ENCODE results near the gene MYH16. TPM values are rescaled to one million over a fixed set of nuclear protein-coding genes. Genes with fewer than 3 reads are reported as not detected.

The MYH16 gene
- total and polyA plus RNA-seq, 9 of the 15 experiments (the other 6 are each of a cell fraction or from before 2014, with no cell fraction given), result 0.09 TPM; not detected in 8

GRCh38 chr7:99340659-99341058, 68.0 kb downstream of the MYH16 start:
- intact Hi-C loops (cut with micrococcal nuclease), result no loop called here
- H3K36me3 ChIP-seq (ENCODE audit: control insufficient read depth, insufficient read depth, low read length), result peaks cover 88% of the 10 kb centered on the region
- no peak for TF ChIP-seq MBD2 (IDR thresholded peaks at IDR 0.05; ENCODE audit: borderline replicate concordance, low read depth)
- no peak for TF ChIP-seq HLTF (IDR thresholded peaks at IDR 0.05)
- no peak for TF ChIP-seq MEIS2 (IDR thresholded peaks at IDR 0.05; ENCODE audit: partially characterized antibody)
- H3K27ac ChIP-seq (ENCODE audit: extremely low read depth, low read depth, low read length), result no peak overlapping the region
- H3K79me2 ChIP-seq (ENCODE audit: control insufficient read depth, insufficient read depth, low read length), result no peaks in the 10 kb centered on the region
- 91% methylated on average over 3 of the region's 3 CpGs for WGBS (ENCODE audit: insufficient coverage, low coverage, missing lambda C conversion rate)
- no peak overlapping the region for H3K4me3 ChIP-seq
- H3K4me2 ChIP-seq (ENCODE audit: insufficient read depth, low read length), result no peak overlapping the region
- in situ Hi-C loops (cut with MboI), result no loop called here
- H4K20me1 ChIP-seq (replicated peaks; ENCODE audit: control insufficient read depth, insufficient read depth, low read length), result no peaks in the 10 kb centered on the region
- ChIA-PET CTCF (ENCODE audit: low intra/inter-chr PET ratio) (no interaction called here), POLR2A (interaction anchor here (0.7 to 1.4 kb wide), 2 partner anchors 9 to 20 kb away, joined by 3 read pairs; no protein-coding TSS in a partner anchor)
- H3K9ac ChIP-seq (ENCODE audit: insufficient read depth in 1 of 2, low read depth in 2 of 2, low read length in 2 of 2), result no peak overlapping the region
- H3K27me3 ChIP-seq (ENCODE audit: control insufficient read depth in 2 of 2, insufficient read depth in 2 of 2, low read length in 2 of 2), result no peaks in the 10 kb centered on the region
- DNase-seq (ENCODE audit: extremely low read depth in 1 of 4, low spot score in 3 of 4), result no peak
- no peaks in the 10 kb centered on the region for H3K9me3 ChIP-seq (replicated peaks; ENCODE audit: control insufficient read depth, insufficient read depth, low read depth, low read length)
- H3K9me1 ChIP-seq (ENCODE audit: control insufficient read depth, insufficient read depth, low read length), result no peaks in the 10 kb centered on the region
- no peak for FAIRE-seq
- no peak for ATAC-seq
- no peaks in the 10 kb centered on the region for H3K4me1 ChIP-seq (replicated peaks in 1 of 2; ENCODE audit: control insufficient read depth in 2 of 2, insufficient read depth in 2 of 2, low read length in 2 of 2)
- no TSS peak for BruUV-seq (replicated peaks)
- H2AFZ ChIP-seq (ENCODE audit: low read depth, low read length), result no peak overlapping the region

- no TSS peak for BruUV-seq (replicated peaks)
- CTCF ChIA-PET (ENCODE audit: low intra/inter-chr PET ratio), result no interaction called here
Observed at GRCh38 chr7:99344061-99344647, 71.5 kb downstream of the MYH16 start.

More at GRCh38 chr7:99344061-99344647, 71.5 kb downstream of the MYH16 start:
- no peak for ATAC-seq
- Histone ChIP-seq H3K9me1 (ENCODE audit: control insufficient read depth, insufficient read depth, low read length) (no peaks in the 10 kb centered on the region), H2AFZ (ENCODE audit: low read depth, low read length) (no peak overlapping the region), H3K4me3 (no peak overlapping the region), H3K27me3 (ENCODE audit: control insufficient read depth in 2 of 2, insufficient read depth in 2 of 2, low read length in 2 of 2) (no peaks in the 10 kb centered on the region), H3K4me1 (replicated peaks in 1 of 2; ENCODE audit: control insufficient read depth in 2 of 2, insufficient read depth in 2 of 2, low read length in 2 of 2) (no peaks in the 10 kb centered on the region), H3K9me3 (replicated peaks; ENCODE audit: control insufficient read depth, insufficient read depth, low read depth, low read length) (no peaks in the 10 kb centered on the region), H4K20me1 (replicated peaks; ENCODE audit: control insufficient read depth, insufficient read depth, low read length) (no peaks in the 10 kb centered on the region), H3K79me2 (ENCODE audit: control insufficient read depth, insufficient read depth, low read length) (no peaks in the 10 kb centered on the region), H3K9ac (ENCODE audit: insufficient read depth in 1 of 2, low read depth in 2 of 2, low read length in 2 of 2) (peak overlapping the region in 1 of 2 experiments; percentile 53; a peak in 2 of 4 replicates), H3K27ac (ENCODE audit: extremely low read depth, low read depth, low read length) (no peak overlapping the region), H3K36me3 (ENCODE audit: control insufficient read depth, insufficient read depth, low read length) (peaks cover 80% of the 10 kb centered on the region), H3K4me2 (ENCODE audit: insufficient read depth, low read length) (no peak overlapping the region)
- POLR2A ChIA-PET, result interaction anchor here (0.7 to 1.2 kb wide), 2 partner anchors 8 to 11 kb away, joined by 3 to 4 read pairs; no protein-coding TSS in a partner anchor
- FAIRE-seq, result no peak
- TF ChIP-seq TCF3 (CRISPR knock-in tag; IDR thresholded peaks at IDR 0.05), result no peak
- TF ChIP-seq RBM39 (optimal IDR thresholded peaks at IDR 0.05; ENCODE audit: low read depth, low read length), result no peak
- TF ChIP-seq POLR2A (conservative IDR thresholded peaks at IDR 0.05), result 0 out of 2 replicates have a peak, but pooled peaks have one; percentile 35
- TF ChIP-seq, protein P1, sequence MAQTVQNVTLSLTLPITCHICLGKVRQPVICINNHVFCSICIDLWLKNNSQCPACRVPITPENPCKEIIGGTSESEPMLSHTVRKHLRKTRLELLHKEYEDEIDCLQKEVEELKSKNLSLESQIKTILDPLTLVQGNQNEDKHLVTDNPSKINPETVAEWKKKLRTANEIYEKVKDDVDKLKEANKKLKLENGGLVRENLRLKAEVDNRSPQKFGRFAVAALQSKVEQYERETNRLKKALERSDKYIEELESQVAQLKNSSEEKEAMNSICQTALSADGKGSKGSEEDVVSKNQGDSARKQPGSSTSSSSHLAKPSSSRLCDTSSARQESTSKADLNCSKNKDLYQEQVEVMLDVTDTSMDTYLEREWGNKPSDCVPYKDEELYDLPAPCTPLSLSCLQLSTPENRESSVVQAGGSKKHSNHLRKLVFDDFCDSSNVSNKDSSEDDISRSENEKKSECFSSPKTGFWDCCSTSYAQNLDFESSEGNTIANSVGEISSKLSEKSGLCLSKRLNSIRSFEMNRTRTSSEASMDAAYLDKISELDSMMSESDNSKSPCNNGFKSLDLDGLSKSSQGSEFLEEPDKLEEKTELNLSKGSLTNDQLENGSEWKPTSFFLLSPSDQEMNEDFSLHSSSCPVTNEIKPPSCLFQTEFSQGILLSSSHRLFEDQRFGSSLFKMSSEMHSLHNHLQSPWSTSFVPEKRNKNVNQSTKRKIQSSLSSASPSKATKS (CRISPR knock-in tag; IDR thresholded peaks at IDR 0.05), result no peak
- TF ChIP-seq LARP7 (IDR thresholded peaks at IDR 0.05), result no peak
- TF ChIP-seq, protein P2, sequence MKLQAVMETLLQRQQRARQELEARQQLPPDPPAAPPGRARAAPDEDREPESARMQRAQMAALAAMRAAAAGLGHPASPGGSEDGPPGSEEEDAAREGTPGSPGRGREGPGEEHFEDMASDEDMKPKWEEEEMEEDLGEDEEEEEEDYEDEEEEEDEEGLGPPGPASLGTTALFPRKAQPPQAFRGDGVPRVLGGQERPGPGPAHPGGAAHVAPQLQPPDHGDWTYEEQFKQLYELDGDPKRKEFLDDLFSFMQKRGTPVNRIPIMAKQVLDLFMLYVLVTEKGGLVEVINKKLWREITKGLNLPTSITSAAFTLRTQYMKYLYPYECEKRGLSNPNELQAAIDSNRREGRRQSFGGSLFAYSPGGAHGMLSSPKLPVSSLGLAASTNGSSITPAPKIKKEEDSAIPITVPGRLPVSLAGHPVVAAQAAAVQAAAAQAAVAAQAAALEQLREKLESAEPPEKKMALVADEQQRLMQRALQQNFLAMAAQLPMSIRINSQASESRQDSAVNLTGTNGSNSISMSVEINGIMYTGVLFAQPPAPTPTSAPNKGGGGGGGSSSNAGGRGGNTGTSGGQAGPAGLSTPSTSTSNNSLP (IDR thresholded peaks at IDR 0.05; ENCODE audit: borderline replicate concordance, low read depth, low read length), result no peak
- TF ChIP-seq RBM25 (IDR thresholded peaks at IDR 0.05; ENCODE audit: low read depth, low read length, severe bottlenecking), result no peak
- TF ChIP-seq ZNF431 (CRISPR knock-in tag; IDR thresholded peaks at IDR 0.05), result no peak
- 0 out of 2 replicates have a peak, but pooled peaks have one; percentile 33 for TF ChIP-seq POLR2G (IDR thresholded peaks at IDR 0.05; ENCODE audit: low read depth, low read length)
- TF ChIP-seq SUPT5H (IDR thresholded peaks at IDR 0.05), result 0 out of 2 replicates have a peak, but pooled peaks have one; percentile 32
- no peak for TF ChIP-seq ZNF707 (CRISPR knock-in tag; conservative IDR thresholded peaks at IDR 0.05)
- in situ Hi-C loops (cut with MboI) (no loop called here), intact Hi-C loops (cut with micrococcal nuclease) (no loop called here)
- WGBS (ENCODE audit: insufficient coverage, low coverage, missing lambda C conversion rate), result 93% methylated on average over 13 of the region's 13 CpGs
- DNase-seq (ENCODE audit: extremely low read depth in 1 of 4, low spot score in 3 of 4), result no peak

Measured in K562 (cell line).